GM18861 (cell line): ENCODE data around the gene LIPT2.
"Not testable (repeated sequence)": the region's sequence is repeated elsewhere in the genome, so short reads cannot be mapped to it uniquely, and the experiment has no call there.

ENCODE experiments used
- ATAC-seq: cut with Tn5 transposase; IDR thresholded peaks from one replicate; pipeline ENCODE4 v1.9.1; 2021; ENCODE audit not compliant: unreplicated experiment

Gene LIPT2

DNA sequence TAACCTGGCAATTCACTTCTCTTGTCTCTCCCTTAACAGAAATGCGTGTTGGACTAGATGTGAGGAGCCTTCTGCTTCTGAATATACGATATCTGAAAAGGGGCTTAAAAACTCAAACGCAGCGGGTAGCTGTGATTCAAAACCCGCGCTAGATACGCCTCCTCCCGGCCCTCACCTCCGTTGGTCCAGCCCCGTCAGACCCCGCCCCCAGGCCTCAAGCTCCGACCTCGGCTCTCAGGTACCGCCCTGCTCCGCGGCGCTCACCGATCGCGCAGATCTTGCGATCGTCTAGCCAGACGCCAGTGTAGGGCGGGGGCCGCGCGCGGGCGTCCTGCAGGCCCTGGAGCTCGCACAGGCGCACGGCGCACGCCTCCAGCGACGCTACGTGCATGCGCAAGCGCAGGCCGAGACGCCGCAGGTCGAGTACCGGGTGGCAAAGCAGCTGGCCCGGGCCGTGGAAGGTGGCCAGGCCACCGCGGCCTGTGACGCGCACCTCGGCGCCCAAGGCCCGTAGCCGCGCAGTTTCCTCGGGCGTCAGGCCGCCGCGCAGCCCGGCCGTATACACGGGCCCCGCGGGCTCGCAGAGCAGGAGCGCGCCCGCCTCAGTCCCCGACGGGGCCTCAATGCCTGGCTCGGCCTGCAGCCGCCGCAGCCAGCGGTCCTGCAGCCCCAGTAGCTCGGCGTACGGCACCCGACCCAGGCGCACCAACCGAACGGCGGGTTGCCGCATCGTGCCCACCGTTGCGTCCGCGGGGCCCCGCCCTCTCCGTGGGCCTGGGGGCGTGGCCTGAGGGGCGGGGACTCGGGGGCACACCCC lies at the start of gene LIPT2:
LIPT2 (minus strand) TSS at position 751 of the 817 bp plus-strand sequence; CDS start at position 730, 21 bp downstream.
- peak; percentile 87 for ATAC-seq

GRCh38 chr11:74541466-74541865 lies 47.9 kb upstream of the LIPT2 start:
- ATAC-seq = no peak

GRCh38 chr11:74540270-74540669 lies 46.7 kb upstream of the LIPT2 start:
- ATAC-seq = no peak

DNA sequence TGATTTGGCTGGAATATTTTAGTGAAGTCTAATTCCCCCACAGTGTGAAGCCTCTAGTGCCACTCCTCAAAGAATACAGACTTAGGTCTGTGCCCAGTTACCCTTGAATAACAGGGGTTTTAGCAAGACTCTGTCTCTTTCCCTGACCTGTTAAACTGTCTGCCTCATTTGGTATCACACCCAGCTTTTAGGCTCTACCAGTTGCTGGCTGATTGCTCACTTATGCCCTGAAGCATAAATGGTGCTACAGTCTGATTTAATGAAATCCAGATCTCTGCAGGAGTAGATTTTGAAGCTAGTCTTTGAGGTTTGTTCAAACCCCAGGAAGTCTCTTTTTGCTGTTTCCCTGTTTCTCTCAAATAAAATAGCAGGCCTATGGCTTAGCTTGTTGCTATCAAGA lies 45.2 kb upstream of the LIPT2 start:
- no peak for ATAC-seq

DNA sequence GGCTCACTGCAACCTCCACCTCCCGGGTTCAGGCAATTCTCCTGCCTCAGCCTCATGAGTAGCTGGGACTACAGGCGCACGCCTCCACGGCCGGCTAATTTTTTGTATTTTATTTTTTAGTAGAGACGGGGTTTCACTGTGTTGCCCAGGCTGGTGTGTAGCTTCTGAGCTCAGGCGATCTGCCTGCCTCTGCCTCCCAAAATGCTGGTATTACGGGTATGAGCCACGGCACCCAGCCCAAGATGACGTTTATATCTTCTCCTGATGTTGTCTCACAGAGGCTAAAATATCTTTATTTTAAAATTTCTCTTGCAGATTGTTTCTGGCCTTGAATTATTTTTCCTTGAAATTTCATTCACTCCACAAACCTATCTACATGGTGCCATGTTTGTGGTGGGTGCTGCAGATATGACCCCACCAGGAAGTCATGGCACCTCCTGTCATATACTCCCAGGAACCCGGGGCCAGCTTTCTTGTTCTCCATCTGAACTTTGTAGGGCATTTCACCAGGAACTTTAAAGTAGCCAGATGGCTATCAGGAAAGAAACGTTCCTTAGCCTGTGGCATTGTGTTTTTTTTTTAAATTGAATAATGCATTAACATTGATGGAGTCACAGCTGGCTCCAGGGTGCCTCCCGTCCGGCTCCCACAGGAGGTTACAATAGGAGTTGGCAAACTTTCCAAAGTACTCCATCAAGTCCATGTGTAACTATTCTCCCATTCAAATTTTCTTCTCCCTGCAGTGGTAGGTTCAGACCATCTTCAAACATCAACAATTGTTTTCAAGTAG lies 42.0 kb upstream of the LIPT2 start:
- no peak for ATAC-seq

DNA sequence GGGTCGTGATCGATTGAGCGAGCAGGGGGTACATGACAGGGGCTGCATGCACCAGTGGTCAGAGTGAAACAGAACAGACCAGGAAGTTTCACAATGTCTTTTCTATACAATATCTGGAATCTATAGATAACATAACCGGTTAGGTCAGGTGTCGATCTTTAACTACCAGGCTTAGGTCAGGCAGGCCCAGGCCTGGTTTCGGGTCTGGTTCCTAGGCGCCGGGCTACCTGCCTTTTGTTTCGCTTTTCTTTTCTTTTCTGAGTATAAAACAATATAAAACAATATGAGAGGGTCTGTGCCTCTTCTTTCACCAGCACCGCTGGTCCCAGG lies 41.4 kb upstream of the LIPT2 start:
- ATAC-seq = not testable (repeated sequence)

- ATAC-seq = no peak
Observed at GRCh38 chr11:74534216-74534945, 40.9 kb upstream of the LIPT2 start.

DNA sequence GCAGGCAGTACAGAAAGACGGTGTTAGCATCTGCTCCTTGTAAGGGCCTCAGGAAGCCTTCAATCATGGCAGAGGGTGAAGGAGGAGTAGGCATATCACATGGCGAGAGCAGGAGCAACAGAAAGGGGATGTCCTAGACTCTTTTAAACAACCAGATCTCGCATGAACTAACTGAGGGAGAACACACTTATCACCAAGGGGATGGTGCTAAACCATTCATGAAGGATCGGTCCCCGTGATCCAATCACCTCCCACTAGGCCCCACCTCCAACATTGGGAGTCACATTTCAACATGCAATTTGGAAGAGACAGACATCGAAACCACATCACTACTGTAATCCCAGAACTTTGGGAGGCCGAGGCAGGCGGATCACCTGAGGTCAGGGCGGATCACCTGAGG lies 39.9 kb upstream of the LIPT2 start:
- no peak for ATAC-seq

- ATAC-seq = no peak
Observed at GRCh38 chr11:74532501-74533246, 39.1 kb upstream of the LIPT2 start.

DNA sequence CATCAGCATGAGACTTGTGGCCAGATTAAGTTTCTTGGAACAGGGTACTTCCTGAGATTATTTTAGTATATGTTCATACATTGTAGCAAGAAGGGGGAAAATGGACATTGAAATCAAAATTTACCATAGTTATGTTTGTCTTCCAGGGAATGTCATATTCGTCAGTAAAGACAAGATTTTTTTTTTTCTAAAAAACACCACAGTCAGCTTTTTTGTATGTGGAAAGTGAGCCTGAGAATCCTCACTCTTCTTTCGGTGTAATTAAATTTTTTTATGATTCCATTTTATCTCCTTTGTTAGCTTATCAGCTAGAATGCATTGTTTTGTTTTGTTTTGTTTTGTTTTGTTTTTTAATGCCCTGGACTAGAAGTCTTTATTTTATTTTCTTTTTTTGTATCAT lies 31.5 kb upstream of the LIPT2 start:
- no peak for ATAC-seq

- ATAC-seq = no peak
Observed at GRCh38 chr11:74524501-74524900, 31.0 kb upstream of the LIPT2 start.

DNA sequence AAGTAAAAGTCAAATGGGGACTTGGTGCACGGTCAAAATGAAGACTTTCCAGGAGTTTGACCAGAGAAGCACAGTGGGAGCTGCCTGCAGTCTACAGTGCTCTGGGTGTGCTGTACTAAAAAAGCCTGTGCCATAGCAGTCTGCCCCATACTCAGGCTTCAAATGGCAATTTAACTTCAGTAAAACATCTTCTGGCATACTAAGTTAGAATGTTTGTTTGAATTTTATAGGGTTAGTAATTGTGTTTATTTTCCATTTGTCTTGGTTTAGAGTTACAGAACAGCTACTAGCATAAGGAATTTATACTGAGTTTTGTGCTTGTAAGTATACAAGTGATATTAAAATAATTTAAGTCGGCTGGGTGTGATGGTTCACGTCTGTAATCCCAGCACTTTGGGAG lies 29.3 kb upstream of the LIPT2 start:
- no peak for ATAC-seq

DNA sequence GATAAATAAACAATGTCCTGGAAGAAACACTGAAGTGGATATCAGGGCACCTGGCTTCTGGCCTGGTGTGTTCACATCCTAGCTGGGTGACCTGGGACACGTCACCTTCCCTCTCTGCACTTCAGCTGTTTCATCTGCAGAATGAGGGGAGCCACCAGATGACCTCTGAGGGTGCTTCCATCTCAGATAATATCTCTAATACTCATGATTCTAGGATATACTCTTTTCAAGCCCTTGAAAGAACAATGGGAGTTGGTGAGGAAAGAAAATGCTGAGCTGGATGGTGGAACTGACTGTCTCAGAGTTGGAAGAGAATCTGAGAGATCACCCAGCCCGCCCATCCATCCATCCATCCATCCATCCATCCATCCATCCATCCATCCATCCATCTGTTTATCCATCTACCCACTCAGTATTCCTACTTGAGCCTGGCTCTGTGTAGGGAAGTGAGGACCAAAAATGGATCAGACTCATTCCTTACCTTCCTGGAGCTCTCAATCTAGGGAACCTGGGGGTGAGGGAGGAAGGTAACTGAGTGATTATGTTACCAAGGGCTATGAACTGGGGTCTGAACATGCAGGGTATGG lies 28.2 kb upstream of the LIPT2 start:
- ATAC-seq = no peak

DNA sequence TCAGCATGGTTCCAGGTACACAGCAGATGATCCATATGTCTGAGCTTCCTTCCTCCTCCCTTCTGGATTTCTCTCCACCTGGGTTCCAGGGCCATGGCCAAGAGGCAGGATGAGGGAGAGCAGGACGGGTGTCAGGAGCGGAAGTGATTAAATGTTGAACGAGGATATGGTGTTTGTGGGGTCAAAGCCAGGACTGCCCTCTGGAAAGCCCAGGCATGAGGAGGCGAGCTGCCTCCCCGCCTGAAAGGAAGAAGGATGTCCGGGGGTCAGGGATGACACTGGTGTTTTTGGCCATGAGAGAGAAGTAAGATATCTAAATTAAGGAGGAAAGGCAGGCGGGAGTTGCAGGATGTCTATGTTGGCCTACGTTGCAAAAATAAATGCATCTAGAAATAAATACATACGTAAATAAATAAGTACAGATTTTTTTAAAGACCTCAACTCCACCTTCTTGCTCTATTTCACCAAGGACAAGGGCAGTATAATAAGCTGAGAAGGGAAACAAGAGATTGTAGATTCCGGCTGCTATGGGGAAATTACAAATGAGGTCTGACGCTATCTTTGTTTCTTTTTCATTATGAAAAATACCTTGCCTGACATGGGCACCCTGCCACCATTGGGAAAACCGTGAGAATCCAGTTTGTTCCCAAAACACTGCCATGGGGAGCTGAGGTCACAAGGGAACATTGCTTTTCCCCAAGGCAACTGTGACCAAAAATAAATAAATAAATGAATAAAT lies 27.6 kb upstream of the LIPT2 start:
- ATAC-seq = no peak

- no peak for ATAC-seq
Observed at GRCh38 chr11:74520316-74520715, 26.8 kb upstream of the LIPT2 start.

GRCh38 chr11:74519710-74520109 lies 26.2 kb upstream of the LIPT2 start:
- no peak for ATAC-seq

GRCh38 chr11:74517592-74517991 lies 24.1 kb upstream of the LIPT2 start:
- not testable (repeated sequence) for ATAC-seq

DNA sequence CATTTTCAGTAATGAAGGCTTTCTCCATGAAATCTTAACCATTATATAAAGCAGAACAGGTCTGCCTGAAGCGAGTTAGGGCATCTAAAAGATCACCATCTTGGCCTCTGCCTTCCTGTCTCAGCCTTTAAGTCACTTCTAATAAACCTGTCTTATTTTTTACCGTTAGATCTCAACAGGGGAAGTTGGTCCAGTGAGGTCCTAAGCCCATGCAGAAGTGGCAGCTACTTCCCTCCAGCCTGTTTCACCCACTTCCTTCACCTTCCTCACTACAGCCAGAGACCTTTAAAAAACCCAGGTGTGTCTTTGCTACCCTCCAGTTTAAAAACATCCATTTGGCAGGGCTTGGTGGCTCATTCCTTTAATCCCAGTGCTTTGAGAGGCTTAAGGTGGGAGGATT lies 14.1 kb upstream of the LIPT2 start:
- ATAC-seq = no peak

DNA sequence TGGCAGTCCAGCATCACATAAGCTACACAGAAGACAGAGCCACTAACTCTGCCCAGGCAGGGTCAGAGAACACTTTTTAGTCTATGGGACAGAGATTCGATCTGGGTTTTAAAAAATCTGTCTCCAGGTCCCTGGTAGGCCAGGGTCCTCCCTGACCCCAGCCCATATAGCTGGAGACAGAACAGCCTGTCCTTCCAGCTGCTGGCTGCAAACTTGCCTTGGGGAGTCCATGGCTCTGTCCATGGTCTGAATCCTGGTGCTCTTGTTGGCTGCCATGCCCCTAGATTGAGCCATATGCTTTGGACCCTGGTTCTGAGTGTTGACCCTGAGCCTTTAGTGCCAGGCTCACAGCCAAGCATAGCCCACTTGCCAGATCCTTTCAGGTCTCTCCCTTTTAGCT lies 13.3 kb upstream of the LIPT2 start:
- no peak for ATAC-seq

GRCh38 chr11:74505911-74506310 lies 12.4 kb upstream of the LIPT2 start:
- ATAC-seq = no peak
